DMS153 treated with DMSO at 0.1 percent for 48 hours (cell line): ENCODE data around the gene SEC22B.
"Not testable (repeated sequence)": the region's sequence is repeated elsewhere in the genome, so short reads cannot be mapped to it uniquely, and the experiment has no call there.

Experiments
- DNase-seq: peaks from one replicate; lab custom pipeline; 2025; ENCODE audit not compliant: unreplicated experiment; lab: John Stamatoyannopoulos, UW

SEC22B gene

DNA sequence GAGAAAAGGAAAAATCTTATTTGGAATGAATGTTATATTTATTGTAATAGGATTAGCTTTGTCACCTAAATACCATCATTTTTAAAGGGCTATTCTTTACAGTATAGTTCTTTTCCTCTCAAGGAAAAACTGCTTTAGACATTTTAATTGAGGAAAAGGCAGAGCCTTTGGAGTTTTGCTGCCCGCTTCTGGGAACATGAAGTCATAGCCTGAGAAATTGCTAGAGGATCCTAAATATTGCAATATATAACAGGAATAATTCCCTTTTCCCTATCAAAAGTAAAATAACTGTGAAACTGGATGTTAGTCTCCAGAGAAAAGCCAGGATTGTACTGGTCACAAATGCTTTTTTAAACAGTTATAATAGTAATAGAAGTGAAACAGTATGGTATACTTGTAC, 30.5 kb downstream of the SEC22B start:
- not testable (repeated sequence) for DNase-seq

DNA sequence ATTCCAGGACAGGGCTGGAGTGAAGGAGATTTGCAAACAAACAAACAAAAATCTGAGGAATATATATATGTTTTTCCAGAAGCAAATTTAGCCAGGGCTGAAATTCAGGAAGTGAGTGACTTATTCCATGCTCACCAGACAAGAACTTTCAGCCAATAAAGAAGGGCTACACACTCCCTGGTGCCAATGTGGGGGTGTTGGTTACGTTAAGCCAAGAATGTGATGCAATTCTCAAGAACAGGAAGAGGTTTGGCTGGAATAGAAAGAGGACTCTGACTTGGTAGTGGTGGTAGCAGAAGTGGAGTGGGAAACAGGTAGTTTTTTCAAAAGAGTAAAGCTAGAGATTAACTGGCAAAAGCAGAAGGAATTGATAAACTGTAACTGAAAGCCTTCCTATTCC, 31.7 kb downstream of the SEC22B start:
- not testable (repeated sequence) for DNase-seq

DNA sequence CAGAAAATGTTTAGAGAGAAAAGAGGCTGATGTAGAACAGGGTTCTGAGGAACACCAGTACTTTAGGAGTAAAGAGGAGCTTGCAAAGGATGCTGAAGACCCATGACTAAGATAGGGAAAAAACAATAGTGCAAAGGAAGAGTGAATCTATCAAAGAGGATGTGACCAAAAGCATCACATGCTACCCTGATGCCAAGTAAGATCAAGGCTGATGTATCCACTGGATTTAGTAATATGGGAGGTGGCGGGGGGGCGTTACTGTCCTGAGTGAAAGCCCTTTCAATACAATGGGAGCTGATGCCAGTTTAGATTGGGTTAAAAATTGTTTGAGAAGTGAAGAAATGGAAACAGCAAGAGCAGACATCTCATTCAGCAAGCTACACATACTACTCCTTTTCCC, 32.2 kb downstream of the SEC22B start:
- DNase-seq, result not testable (repeated sequence)

DNA sequence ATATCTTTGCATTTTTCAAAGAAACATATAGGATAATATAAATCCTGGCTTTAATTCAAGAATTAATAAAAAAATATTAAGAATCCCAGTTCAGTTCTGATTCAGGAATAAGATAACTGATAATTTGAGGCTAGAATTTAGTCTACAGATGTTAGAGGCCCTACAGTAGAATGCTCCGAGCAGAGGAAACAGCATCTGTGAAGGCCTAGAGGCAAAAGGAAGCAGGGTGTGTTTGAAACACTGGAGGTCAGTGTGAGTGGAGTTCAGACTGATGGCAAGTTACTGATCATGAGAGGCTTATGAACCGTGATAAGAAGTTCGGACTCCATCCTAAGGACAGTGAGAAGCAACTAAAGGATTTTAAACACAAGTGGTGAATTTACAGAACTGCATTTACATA, 33.0 kb downstream of the SEC22B start:
- DNase-seq, result not testable (repeated sequence)

DNA sequence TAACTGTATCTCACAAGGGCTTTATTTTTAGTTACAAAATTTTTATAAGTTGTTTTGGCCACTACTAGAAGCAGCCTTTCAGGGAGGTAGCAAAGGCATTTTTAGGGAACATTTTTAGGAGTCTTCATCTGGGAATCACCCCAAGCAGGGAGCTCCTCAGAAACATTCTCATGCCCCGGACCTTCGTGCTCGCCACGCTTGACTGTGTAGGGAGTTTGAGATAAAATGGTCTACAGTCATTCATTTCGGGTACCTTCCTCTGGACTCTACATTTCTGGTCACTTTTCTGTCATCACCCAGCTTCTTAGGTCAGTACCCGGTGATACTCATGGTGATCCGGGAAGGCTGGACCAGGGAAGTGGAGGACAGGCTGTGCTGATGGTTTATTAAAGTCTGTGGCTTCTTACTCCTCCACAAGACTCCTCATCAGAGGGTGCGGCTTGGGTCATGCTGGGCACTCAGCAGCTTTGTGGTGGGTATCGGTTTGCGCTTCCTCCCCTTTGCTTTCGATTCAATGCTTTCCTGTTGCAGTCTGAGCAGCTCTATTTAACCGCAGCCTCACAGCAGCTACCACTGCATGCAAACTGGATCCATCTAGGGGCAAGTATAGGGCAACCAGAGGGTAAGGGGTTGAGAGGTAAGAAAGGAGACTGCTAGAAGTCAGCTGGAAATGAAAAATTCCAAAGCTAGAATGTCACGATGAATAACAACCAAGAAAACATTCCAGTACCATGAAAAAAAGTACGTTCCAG, 33.6 kb downstream of the SEC22B start:
- not testable (repeated sequence) for DNase-seq

DNA sequence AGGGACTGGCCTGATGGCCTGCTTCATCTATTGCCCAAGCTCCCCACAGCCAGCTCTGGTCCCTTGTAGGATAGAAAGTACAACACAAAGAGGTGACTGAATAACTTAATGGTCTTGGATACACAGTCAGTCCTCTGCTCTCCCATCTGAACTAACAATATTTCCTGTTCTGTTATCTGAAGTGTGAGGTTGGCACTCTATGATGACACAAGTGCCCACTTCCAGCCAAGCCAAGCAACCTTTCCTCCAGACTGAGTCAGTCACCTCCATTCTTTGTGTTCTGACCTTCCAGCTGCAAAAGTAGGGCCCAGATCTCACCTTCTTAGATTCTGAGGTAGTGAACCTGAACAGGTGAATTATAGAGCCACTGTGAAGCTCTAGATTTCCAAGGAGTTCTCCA, 34.5 kb downstream of the SEC22B start:
- not testable (repeated sequence) for DNase-seq

DNA sequence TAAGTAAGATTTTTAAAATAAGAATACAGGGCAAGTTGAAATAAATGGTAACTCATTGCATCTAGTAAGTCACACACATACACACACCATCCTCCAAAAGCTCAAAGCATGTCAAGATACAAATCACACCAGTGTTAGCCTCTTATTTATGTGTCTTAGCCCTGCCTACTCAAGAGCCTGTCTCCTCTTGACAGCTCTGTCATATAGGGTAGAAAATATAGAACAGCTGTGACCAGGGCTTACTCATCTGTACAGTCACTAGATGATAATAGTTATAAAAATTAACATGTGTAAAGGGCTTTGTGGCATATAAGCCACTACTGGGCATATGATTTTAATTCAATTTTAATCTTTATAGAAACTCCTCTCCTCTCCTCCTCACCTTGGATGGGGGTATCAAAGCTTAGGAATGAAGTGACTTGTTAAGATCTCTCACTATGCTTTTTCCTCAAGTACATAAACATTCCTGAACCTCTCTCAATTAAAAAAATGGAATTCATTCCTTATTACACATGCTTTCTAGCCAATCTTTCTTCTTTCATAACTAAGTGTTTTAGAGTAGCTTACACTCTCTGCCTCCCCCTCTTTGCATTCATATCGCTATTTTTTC, 35.6 kb downstream of the SEC22B start:
- not testable (repeated sequence) for DNase-seq

DNA sequence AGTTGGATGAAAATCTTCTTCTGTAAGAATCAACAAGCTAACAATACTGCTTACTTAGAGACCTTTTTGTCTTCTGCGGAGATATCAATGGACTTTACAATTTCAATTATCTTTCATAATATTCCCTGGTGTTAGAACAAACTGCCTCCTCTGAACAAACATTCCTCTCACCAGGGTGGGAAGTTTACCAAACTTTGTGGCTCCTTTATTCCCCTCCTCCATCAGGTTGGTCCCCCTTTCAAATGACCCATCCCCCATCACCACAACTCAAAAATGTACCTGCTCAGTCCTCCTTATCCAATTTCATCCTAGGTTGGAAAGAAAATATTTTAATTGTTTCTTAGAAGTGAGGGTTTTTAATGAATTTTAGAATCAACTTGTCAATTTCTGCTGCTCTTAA, 40.2 kb downstream of the SEC22B start:
- not testable (repeated sequence) for DNase-seq

DNA sequence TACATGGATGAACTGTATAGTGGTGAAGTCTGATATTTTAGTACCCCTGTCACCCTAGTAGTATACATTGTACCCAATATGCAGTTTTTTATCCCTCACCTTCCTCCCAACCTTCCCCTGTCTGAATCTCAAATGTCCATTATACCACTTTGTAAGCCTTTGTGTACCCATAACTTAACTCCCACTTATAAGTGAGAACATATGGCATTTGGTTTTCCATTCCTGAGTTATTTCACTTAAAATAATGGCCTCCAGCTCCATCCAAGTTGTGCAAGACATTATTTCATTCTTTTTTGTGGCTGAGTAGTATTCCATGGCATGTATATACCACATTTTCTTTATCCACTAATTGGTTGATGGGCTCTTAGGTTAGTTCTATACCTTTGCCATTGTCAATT, 42.4 kb downstream of the SEC22B start:
- DNase-seq, result not testable (repeated sequence)

DNA sequence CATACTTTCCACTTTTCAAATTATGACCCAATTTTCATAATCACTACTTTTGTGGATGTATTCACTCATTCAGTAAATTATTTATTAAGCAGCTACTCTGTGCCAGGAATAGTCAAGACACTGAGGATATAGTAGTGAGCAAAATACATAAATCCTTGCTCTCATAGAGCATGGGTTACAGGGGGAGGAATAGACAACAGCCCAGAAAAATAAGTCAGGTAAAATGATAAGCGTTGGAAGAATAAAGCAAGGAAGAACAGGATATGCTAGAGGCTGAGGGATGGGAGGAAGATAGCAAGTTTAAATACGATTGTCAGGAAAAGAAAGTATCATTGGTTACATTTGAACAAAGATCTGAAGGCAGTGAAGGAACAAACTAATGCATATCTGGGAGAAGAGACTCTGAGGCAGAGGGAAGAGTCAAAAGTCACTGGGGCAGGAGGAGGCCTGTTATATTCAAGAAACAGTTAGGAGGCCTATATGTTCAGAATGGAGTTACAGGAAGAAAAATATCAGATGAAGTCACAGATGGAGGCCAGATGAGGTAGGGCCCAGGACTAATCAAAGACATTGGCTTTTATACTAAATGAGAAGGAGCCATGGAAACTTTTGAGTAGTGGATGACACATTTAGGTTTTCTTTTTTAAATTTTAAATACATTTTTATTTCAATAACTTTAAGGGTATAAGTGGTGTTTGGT, 42.9 kb downstream of the SEC22B start:
- no peak for DNase-seq

DNA sequence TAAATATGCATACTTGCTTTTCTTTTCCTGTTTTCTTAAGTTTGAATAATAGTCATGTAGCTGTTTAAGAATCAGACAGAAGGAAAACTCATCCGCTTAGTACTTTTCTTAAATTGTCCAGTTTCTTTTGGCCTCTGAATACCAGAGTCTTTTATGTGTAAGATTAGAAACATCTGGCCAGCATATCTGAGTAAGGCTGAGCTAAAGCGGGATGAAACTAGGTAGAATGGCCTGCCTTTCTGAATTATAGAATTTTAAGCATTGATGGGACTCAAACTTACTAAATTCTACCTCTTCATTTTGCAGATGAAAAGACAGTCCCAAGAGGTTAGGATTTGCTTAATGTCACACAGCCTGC, 43.9 kb downstream of the SEC22B start:
- not testable (repeated sequence) for DNase-seq

DNA sequence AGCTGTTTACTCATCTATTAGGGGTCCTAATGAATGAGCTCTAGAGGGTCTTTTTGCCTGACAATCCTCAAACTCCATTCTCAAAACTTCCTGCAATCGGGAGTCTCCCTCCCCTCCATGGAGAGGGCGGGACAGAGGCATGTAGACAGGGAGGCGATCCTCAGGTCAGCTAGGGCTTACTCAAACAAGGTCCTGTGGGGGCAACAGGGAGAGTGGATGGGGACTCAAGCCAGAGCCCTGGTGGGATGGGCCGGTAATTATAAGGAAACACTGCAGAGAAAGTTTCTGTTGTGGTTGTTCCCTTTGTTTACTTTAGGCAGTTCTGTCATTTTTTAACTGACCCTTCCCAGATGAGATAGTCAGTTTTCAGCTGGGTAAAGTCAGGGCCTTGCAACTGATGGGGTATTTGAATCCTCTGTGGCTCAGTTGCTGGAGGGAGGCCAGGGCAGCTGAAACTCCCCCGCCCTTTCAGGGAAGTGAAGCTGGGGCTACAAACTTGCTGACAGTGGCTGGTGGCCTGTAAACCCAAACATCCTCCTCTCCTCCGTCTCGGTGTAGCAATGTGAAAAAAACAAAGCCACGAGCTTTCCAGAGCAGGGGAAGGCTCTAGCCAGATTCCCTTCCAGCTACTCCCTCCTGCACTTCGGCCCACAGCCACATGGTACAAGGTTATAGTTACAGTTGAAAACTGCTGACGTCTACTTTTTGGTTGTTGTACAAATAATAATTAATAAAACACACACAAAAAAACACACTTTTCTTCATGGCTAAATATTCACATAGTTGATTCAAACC, 44.5 kb downstream of the SEC22B start:
- DNase-seq, result not testable (repeated sequence)

DNA sequence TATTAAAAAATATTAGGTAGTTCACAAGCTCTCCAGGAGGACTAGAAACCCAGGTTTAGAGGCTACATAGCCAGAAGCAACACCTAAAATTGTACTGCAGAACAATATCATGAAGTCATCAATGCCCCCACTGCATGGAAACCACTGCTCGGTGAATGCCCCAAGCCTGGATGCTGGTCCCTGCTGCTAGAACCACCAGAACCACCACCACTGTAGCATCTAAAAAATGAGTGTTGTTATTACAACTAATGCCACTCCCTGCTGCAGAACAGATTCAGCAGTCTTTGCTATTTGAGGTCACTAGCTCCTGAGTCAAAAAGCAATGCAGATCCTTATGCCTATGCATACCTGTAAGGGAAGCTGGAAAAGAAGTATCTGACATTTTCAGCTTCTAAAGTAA, 48.4 kb downstream of the SEC22B start:
- not testable (repeated sequence) for DNase-seq

DNA sequence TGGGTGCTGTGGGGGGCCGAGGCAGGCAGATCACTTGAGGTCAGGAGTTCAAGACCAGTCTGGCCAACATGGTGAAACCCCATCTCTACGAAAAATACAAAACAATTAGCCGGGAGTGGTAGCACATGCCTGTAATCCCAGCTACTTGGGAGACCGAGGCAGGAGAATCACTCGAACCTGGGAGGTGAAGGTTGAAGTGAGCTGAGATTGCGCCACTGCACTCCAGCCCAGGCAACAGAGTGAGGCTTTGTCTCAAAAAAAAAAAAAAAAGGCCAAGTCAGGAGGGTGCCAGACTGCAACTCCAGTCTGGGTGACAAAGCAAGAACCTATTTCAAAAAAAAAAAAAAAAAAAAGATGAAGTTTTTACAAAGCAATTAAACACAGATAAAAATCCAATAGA, 50.1 kb downstream of the SEC22B start:
- DNase-seq, result not testable (repeated sequence)

DNA sequence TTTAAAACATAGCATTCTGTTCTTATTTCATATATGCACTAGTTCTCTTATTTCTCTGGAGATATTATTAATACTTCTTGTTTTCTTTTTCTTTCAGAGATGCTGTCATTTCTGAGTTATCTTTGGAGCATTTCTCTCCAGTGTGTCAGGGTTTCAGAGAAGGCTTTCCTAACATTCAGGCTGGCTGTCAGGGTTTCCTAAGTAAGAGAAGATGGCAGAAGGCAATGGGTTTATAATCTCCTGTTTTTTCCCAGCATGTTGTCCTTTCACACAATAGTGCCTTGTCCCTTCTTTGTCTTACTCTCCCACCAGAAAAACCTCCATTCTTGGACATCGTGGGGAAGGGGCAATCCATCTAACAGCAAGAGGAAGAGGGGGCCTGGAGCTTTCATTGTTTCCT, 51.7 kb downstream of the SEC22B start:
- DNase-seq, result not testable (repeated sequence)

DNA sequence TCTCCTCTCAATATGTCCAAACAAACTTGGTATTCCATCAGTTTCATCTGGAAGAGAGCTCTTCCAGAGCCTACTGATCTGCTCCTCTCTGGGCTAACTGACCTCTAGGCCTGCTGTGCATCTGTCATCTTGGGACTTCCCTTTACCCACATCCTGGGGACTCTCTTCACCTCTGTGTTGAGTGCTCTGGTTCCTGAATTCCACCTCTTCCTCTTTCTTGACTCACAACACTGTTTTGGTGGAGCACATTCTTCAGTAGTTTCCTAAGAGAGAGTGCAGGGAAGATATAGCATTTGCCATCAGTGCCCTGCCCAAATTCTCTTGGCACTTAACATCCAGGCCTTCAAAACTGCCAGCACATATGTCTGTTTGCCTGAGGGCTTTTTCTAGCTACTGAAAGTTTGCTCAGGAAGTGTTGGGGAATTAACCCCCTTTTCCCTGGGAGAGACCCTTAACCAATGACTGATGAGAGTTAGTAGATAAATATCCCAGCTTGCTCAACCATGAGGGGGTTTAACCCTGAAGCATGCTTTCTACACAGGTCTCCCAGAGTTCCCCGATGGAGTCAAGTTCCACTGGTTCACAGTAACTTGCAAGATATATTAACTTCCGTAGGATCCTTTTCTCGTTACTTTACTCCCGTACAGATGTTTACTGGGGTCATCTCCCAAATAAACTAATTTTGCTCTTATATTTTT, 52.4 kb downstream of the SEC22B start:
- DNase-seq, result not testable (repeated sequence)

DNA sequence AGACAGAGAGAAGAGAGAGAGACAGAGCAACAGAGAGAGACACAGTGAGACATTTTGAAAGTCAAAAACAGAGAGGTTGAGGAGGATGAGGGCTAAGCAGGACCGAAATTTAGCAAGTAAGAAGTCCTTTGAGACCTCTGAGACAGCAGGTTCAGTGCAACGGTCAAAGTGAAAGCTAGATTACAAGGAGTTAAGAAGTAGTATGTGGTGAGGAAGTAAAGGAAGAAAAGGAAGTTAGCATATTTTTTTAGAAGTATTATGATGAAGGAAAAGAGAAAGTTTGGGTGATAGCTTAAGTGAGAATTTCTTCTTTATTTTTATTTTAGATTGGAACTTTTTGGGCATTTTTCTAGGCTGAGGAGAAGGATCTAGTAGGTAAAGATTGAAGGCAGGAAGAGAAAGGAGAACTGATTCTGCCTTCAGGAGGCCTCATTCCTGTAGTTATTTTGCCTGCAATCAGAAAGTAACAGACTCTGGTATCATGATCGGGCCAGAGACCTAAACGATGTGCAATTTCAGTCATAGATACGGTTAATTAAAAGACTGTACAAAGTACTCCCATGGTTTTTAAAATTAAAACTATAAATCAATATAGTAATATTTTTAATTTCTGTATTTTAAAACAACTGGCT, 53.9 kb downstream of the SEC22B start:
- not testable (repeated sequence) for DNase-seq

DNA sequence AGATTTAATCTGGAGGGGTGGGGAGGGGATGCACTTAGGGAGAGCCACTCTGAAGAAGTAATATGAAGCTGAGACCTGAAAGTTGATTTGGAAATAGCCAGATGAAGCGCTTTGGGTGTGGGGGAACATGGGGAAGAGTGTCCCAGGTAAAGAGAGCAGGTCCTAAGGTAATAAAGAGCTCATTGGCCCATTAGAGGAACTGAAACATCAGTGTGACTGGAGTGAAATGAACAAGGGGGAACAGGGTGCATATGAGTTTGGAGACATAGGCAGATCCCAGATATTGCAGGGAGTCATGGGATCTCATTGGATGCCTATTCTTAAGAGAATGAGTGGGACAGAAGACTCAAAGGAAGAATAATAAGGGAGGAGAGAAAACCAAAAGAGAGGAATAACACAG, 54.5 kb downstream of the SEC22B start:
- not testable (repeated sequence) for DNase-seq

DNA sequence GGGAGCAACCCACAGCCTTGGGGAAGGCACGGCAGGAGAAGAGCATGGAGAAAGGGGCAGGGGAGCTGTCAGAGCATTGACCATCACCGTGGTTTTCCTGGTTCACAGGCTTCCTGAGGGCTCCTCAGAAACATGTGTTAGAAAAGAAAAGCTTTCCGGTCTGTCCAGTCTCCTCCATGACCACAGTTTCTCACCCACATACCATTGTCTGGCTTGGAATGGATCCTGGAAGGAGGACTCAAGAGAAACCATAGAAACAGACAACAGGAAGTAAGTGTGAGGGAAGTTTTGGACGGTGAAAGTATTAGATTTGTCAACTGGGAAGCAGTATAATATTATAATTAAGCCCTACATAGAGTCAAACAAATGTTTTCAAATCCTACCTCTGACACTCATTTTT, 55.8 kb downstream of the SEC22B start:
- DNase-seq, result not testable (repeated sequence)
